Astrocyte (in vitro differentiated cells and primary cell): ENCODE measurements around the gene SLC8B1. TPM values are rescaled to one million over a fixed set of nuclear protein-coding genes. Genes with fewer than 3 reads are reported as not detected.

ENCODE experiments used
- DNase-seq: peaks from one replicate; pipeline ENCODE4 v3.0.0-alpha.2; 2010; ENCODE audit warnings: low read depth
- FAIRE-seq: peaks from 2 replicates; lab custom pipeline; 2011; peaks lifted over from hg19 to GRCh38; lab: Jason Lieb, UNC
- H2AFZ ChIP-seq: 2 replicates; pipeline ENCODE4 v1.6.0; 2012; ENCODE audit warnings: low read depth, low read length, inconsistent platforms
- H3K27ac ChIP-seq: 2 replicates; pipeline ENCODE4 v1.5.1; 2011; ENCODE audit warnings: low read depth, low read length, inconsistent platforms
- H3K27me3 ChIP-seq: 2 replicates; pipeline ENCODE4 v1.6.0; 2011; ENCODE audit warnings: low read length, inconsistent platforms; ENCODE audit not compliant: insufficient read depth
- H3K36me3 ChIP-seq: 2 replicates; pipeline ENCODE4 v1.5.1; 2011; ENCODE audit warnings: low read length, inconsistent platforms; ENCODE audit not compliant: insufficient read depth
- H3K4me1 ChIP-seq: 2 replicates; pipeline ENCODE4 v1.5.1; 2011; ENCODE audit warnings: low read length, inconsistent platforms; ENCODE audit not compliant: insufficient read depth
- H3K4me2 ChIP-seq: 2 replicates; pipeline ENCODE4 v1.6.0; 2012; ENCODE audit warnings: low read length, inconsistent platforms
- H3K4me3 ChIP-seq: 2 replicates; pipeline ENCODE4 v1.5.1; 2011; ENCODE audit warnings: low read depth, mild to moderate bottlenecking, low read length, inconsistent platforms; ENCODE audit not compliant: insufficient read depth
- H3K79me2 ChIP-seq: 2 replicates; pipeline ENCODE4 v1.6.0; 2012; ENCODE audit warnings: mild to moderate bottlenecking, low read length, inconsistent platforms; ENCODE audit not compliant: insufficient read depth
- H3K9ac ChIP-seq: 2 replicates; pipeline ENCODE4 v1.6.0; 2012; ENCODE audit warnings: mild to moderate bottlenecking, low read length, inconsistent platforms
- H3K9me3 ChIP-seq: 2 replicates; pipeline ENCODE4 v1.5.1; 2012; ENCODE audit warnings: low read depth, mild to moderate bottlenecking, low read length, inconsistent platforms; ENCODE audit not compliant: insufficient read depth
- H4K20me1 ChIP-seq: 2 replicates; pipeline ENCODE4 v1.6.0; 2012; ENCODE audit warnings: low read length, inconsistent platforms; ENCODE audit not compliant: insufficient read depth
- H3K27ac Mint-ChIP-seq: one replicate; pipeline ENCODE4 v1.8.0; 2021; ENCODE audit warnings: mild to moderate bottlenecking, mixed read lengths; ENCODE audit not compliant: unreplicated experiment
- H3K27me3 Mint-ChIP-seq: one replicate; pipeline ENCODE4 v1.8.0; 2021; ENCODE audit warnings: low read depth, mixed read lengths; ENCODE audit not compliant: unreplicated experiment
- H3K36me3 Mint-ChIP-seq: one replicate; pipeline ENCODE4 v1.8.0; 2021; ENCODE audit warnings: low read depth, mixed read lengths; ENCODE audit not compliant: unreplicated experiment
- H3K4me1 Mint-ChIP-seq: one replicate; pipeline ENCODE4 v1.8.0; 2021; ENCODE audit warnings: low read depth, mixed read lengths; ENCODE audit not compliant: unreplicated experiment
- H3K4me3 Mint-ChIP-seq: one replicate; pipeline ENCODE4 v1.8.0; 2021; ENCODE audit warnings: mild to moderate bottlenecking, moderate library complexity, mixed read lengths; ENCODE audit not compliant: unreplicated experiment
- H3K9me3 Mint-ChIP-seq: one replicate; pipeline ENCODE4 v1.8.0; 2021; ENCODE audit warnings: mild to moderate bottlenecking, mixed read lengths; ENCODE audit not compliant: unreplicated experiment
- EZH2 ChIP-seq: IDR thresholded peaks from 2 replicates; pipeline ENCODE4 v1.6.1; 2012; ENCODE audit warnings: mild to moderate bottlenecking, low read length, inconsistent platforms; ENCODE audit not compliant: insufficient read depth
- total RNA-seq: library from RNA; stranded (reverse); gene quantifications from 2 replicates; pipeline ENCODE4 v1.2.1, GENCODE V29; 2021
- TF ChIP-seq, protein P1 (sequence below): IDR thresholded peaks from 2 replicates; pipeline ENCODE4 v1.5.1; 2011; ENCODE audit warnings: low read depth, mild to moderate bottlenecking, inconsistent platforms, low read length, moderate library complexity; ENCODE audit not compliant: insufficient read depth

SLC8B1 gene
- total RNA-seq, 1 donor from 2014 or later, result 8.6 TPM

- Histone ChIP-seq H3K9me3 (no peaks in the 10 kb centered on the region), H3K27ac (no peak overlapping the region), H3K4me3 (no peak overlapping the region), H3K36me3 (no peaks in the 10 kb centered on the region), H3K27me3 (no peaks in the 10 kb centered on the region), H3K9ac (no peak overlapping the region), H3K4me2 (no peak overlapping the region), H4K20me1 (peaks cover 6% of the 10 kb centered on the region), H3K4me1 (no peaks in the 10 kb centered on the region), H3K79me2 (no peaks in the 10 kb centered on the region), H2AFZ (no peak overlapping the region)
- DNase-seq, result no peak
- TF ChIP-seq, protein P1, sequence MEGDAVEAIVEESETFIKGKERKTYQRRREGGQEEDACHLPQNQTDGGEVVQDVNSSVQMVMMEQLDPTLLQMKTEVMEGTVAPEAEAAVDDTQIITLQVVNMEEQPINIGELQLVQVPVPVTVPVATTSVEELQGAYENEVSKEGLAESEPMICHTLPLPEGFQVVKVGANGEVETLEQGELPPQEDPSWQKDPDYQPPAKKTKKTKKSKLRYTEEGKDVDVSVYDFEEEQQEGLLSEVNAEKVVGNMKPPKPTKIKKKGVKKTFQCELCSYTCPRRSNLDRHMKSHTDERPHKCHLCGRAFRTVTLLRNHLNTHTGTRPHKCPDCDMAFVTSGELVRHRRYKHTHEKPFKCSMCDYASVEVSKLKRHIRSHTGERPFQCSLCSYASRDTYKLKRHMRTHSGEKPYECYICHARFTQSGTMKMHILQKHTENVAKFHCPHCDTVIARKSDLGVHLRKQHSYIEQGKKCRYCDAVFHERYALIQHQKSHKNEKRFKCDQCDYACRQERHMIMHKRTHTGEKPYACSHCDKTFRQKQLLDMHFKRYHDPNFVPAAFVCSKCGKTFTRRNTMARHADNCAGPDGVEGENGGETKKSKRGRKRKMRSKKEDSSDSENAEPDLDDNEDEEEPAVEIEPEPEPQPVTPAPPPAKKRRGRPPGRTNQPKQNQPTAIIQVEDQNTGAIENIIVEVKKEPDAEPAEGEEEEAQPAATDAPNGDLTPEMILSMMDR, result no peak
- TF ChIP-seq EZH2, result no peak
- Mint-ChIP-seq H3K4me1 (peaks cover 6% of the 10 kb centered on the region), H3K36me3 (peaks cover 1% of the 10 kb centered on the region), H3K27me3 (no peaks in the 10 kb centered on the region), H3K9me3 (no peaks in the 10 kb centered on the region), H3K4me3 (no peak overlapping the region), H3K27ac (no peak overlapping the region)
- no peak for FAIRE-seq
Measured at GRCh38 chr12:113260127-113260526, 74.8 kb downstream of the SLC8B1 start.

DNA sequence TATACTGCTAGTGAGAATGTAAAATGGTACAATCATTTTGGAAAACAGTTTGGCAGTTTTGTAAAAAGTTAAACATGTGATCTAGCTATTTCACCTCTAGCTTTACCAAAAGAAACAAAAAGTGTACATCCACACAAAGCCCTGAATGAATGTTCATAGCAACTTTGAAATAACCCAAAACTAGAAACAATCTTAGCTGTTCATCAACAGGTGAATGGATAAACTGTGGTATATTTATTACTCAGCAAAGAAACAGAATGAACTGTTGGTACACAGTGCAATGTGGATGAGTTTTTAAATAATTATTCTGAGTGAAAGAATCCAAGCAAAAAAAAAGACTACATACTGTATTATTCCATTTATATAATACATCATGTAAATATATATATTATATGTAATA lies 77.3 kb downstream of the SLC8B1 start:
- peaks cover 10% of the 10 kb centered on the region for H3K36me3 Mint-ChIP-seq
- no peaks in the 10 kb centered on the region for H3K27me3 Mint-ChIP-seq
- no peaks in the 10 kb centered on the region for H3K36me3 ChIP-seq
- DNase-seq (no peak), FAIRE-seq (no peak)
- no peak overlapping the region for H3K27ac Mint-ChIP-seq
- no peak overlapping the region for H2AFZ ChIP-seq
- no peaks in the 10 kb centered on the region for H3K4me1 ChIP-seq
- no peaks in the 10 kb centered on the region for H3K27me3 ChIP-seq
- H3K9ac ChIP-seq, result no peak overlapping the region
- H3K4me1 Mint-ChIP-seq, result peaks cover 6% of the 10 kb centered on the region
- H3K79me2 ChIP-seq, result no peaks in the 10 kb centered on the region
- H4K20me1 ChIP-seq, result peaks cover 6% of the 10 kb centered on the region
- no peaks in the 10 kb centered on the region for H3K9me3 ChIP-seq
- no peak overlapping the region for H3K4me3 Mint-ChIP-seq
- H3K4me2 ChIP-seq, result no peak overlapping the region
- H3K4me3 ChIP-seq, result no peak overlapping the region
- no peaks in the 10 kb centered on the region for H3K9me3 Mint-ChIP-seq
- TF ChIP-seq, protein P1, result no peak
- TF ChIP-seq EZH2, result no peak
- H3K27ac ChIP-seq, result no peak overlapping the region

DNA sequence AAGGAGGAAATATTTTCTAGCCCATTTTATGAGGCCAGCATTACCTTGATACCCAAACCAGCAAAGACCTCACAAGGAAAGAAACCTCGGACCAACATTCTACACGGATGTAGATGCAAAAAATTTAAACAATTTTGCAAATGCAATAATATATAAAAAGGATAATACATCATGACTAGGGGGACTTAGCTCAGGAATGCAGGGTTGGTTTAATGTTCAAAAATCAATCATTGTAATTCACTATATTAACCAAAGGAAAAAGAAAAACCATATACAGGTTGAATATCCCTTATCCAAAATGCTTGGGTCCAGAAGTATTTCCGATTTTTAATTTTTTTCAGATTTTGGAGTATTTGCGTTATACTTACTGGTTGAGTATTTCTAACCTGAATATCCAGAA lies 80.6 kb downstream of the SLC8B1 start:
- Mint-ChIP-seq H3K4me1 (no peaks in the 10 kb centered on the region), H3K27me3 (no peaks in the 10 kb centered on the region), H3K4me3 (no peak overlapping the region), H3K27ac (no peak overlapping the region), H3K36me3 (peaks cover 25% of the 10 kb centered on the region), H3K9me3 (no peaks in the 10 kb centered on the region)
- no peaks in the 10 kb centered on the region for H3K27me3 ChIP-seq
- H3K9ac ChIP-seq, result no peak overlapping the region
- DNase-seq (no peak), FAIRE-seq (no peak)
- H3K4me3 ChIP-seq, result no peak overlapping the region
- no peak overlapping the region for H2AFZ ChIP-seq
- no peak overlapping the region for H3K4me2 ChIP-seq
- no peaks in the 10 kb centered on the region for H3K9me3 ChIP-seq
- H3K36me3 ChIP-seq, result no peaks in the 10 kb centered on the region
- no peaks in the 10 kb centered on the region for H4K20me1 ChIP-seq
- no peaks in the 10 kb centered on the region for H3K4me1 ChIP-seq
- TF ChIP-seq, protein P1, result no peak
- no peak for TF ChIP-seq EZH2
- H3K27ac ChIP-seq, result no peak overlapping the region
- no peaks in the 10 kb centered on the region for H3K79me2 ChIP-seq
